Testis (tissue), 3 donors: Measurements from ENCODE around the gene EPHA6. TPM values are rescaled to one million over a fixed set of nuclear protein-coding genes. Genes with fewer than 3 reads are reported as not detected.

Experiments used
- DNase-seq: peaks from one replicate; pipeline ENCODE4 v3.0.0-alpha.2; 2019
- H3K27ac ChIP-seq, 2 donors: fragments of 200-600 bp; sonication (generic); one replicate each; pipeline ENCODE4 v1.5.1; 2019
- H3K27me3 ChIP-seq: fragments of 200-600 bp; sonication (generic); one replicate; pipeline ENCODE4 v1.5.1; 2019
- H3K36me3 ChIP-seq: fragments of 200-600 bp; sonication (generic); one replicate; pipeline ENCODE4 v1.5.1; 2017; ENCODE audit warnings: low read depth; ENCODE audit errors: missing control alignments
- H3K4me1 ChIP-seq: fragments of 200-600 bp; sonication (generic); one replicate; pipeline ENCODE4 v1.5.1; 2019
- H3K4me3 ChIP-seq, 2 donors: fragments of 200-600 bp; sonication (generic); one replicate each; pipeline ENCODE4 v1.5.1; 2017 to 2019
- H3K9me3 ChIP-seq: fragments of 200-600 bp; sonication (generic); one replicate; pipeline ENCODE4 v1.5.1; 2017
- CTCF ChIP-seq, 3 experiments: fragments of 450-650 bp in 2 of 3; fragments of 200-600 bp in 1 of 3; sonication (generic) in 1 of 3; IDR thresholded peaks; one replicate each; pipeline ENCODE4 v1.5.1; 2016 to 2019; ENCODE audit warnings: antibody characterized with exemption in 3 of 3, mild to moderate bottlenecking in 2 of 3, moderate library complexity in 1 of 3
- POLR2A ChIP-seq: fragments of 450-650 bp; IDR thresholded peaks from one replicate; pipeline ENCODE4 v1.6.1; 2017; ENCODE audit warnings: antibody characterized with exemption, mild to moderate bottlenecking, moderate library complexity
- WGBS, 2 donors: methylation state at CpG; one replicate each; pipeline ENCODE4 v1.1.5; 2018; 5-methylcytosine and 5-hydroxymethylcytosine counted together
- intact Hi-C: fragments of 100-400 bp; cut with DNase I; formaldehyde crosslinking; loops from one replicate; pipeline ENCODE4 v1.15.1; 2023; ENCODE audit warnings: low total_unique reads
- polyA plus RNA-seq: library from polyadenylated mRNA; stranded (reverse); fragments of 350-450 nt; fragmentation: Illumina TruSeq; extraction: RNeasy Lipid Tissue Mini Kit (QIAGEN cat#74804); gene quantifications from one replicate; pipeline ENCODE4 v1.2.3, GENCODE V29; 2014; ENCODE audit warnings: low read depth, low replicate concordance; ENCODE audit not compliant: insufficient read depth
- total RNA-seq, 2 donors: library from RNA; depleted of rRNA; stranded (reverse); fragments of >200 nt; gene quantifications; one replicate each; pipeline ENCODE4 v1.2.3, GENCODE V29; 2016

EPHA6 gene
- total and polyA plus RNA-seq, 3 donors from 2014 or later: 9.8 to 33.0 (median 21.2) TPM

GRCh38 chr3:97197083-97197482 lies 382.7 kb downstream of the EPHA6 start:
- Histone ChIP-seq H3K9me3 (no peaks in the 10 kb centered on the region), H3K4me3 (no peak overlapping the region), H3K27me3 (no peaks in the 10 kb centered on the region), H3K36me3 (no peaks in the 10 kb centered on the region), H3K4me1 (no peaks in the 10 kb centered on the region), H3K27ac (no peak overlapping the region)
- DNase-seq: no peak
- 77% methylated on average over 4 of the region's 4 CpGs for WGBS, 2 donors
- no peak for TF ChIP-seq CTCF (IDR thresholded peaks at IDR 0.05)
- no peak for TF ChIP-seq POLR2A
- intact Hi-C loops: no loop called here

GRCh38 chr3:97197830-97198229 lies 383.4 kb downstream of the EPHA6 start:
- no peaks in the 10 kb centered on the region for H3K9me3 ChIP-seq
- no peaks in the 10 kb centered on the region for H3K27me3 ChIP-seq
- WGBS, 2 donors: 82% methylated on average over 1 of the region's 1 CpG
- no peak for DNase-seq
- no peak overlapping the region for H3K27ac ChIP-seq
- TF ChIP-seq POLR2A: no peak
- TF ChIP-seq CTCF (IDR thresholded peaks at IDR 0.05): no peak
- intact Hi-C loops: no loop called here
- no peaks in the 10 kb centered on the region for H3K36me3 ChIP-seq
- H3K4me1 ChIP-seq: no peaks in the 10 kb centered on the region
- H3K4me3 ChIP-seq: no peak overlapping the region

- H3K4me1 ChIP-seq: no peaks in the 10 kb centered on the region
- no peaks in the 10 kb centered on the region for H3K27me3 ChIP-seq
- H3K4me3 ChIP-seq: no peak overlapping the region
- intact Hi-C loops: no loop called here
- no peak for DNase-seq
- TF ChIP-seq CTCF (IDR thresholded peaks at IDR 0.05): no peak
- TF ChIP-seq POLR2A: no peak
- 88 to 92% methylated on average over 3 of the region's 3 CpGs for WGBS, 2 donors
- H3K27ac ChIP-seq: no peak overlapping the region
- H3K36me3 ChIP-seq: no peaks in the 10 kb centered on the region
- no peaks in the 10 kb centered on the region for H3K9me3 ChIP-seq
These were observed 386.0 kb downstream of the EPHA6 start for GRCh38 chr3:97200387-97200786.

GRCh38 chr3:97201814-97202213 lies 387.4 kb downstream of the EPHA6 start:
- no peak overlapping the region for H3K27ac ChIP-seq
- no peaks in the 10 kb centered on the region for H3K27me3 ChIP-seq
- H3K4me3 ChIP-seq: no peak overlapping the region
- no peaks in the 10 kb centered on the region for H3K4me1 ChIP-seq
- no peak for TF ChIP-seq CTCF (IDR thresholded peaks at IDR 0.05)
- TF ChIP-seq POLR2A: no peak
- no peak for DNase-seq
- intact Hi-C loops: no loop called here
- no peaks in the 10 kb centered on the region for H3K36me3 ChIP-seq
- 76 to 80% methylated on average over 2 of the region's 2 CpGs for WGBS, 2 donors
- no peaks in the 10 kb centered on the region for H3K9me3 ChIP-seq

GRCh38 chr3:97228966-97229365 lies 414.6 kb downstream of the EPHA6 start:
- Histone ChIP-seq H3K4me1 (no peaks in the 10 kb centered on the region), H3K27ac (no peak overlapping the region), H3K27me3 (no peaks in the 10 kb centered on the region), H3K4me3 (no peak overlapping the region), H3K36me3 (no peaks in the 10 kb centered on the region), H3K9me3 (no peaks in the 10 kb centered on the region)
- no peak for DNase-seq
- TF ChIP-seq CTCF (IDR thresholded peaks at IDR 0.05): no peak
- no peak for TF ChIP-seq POLR2A
- 94 to 95% methylated on average over 1 of the region's 1 CpG for WGBS, 2 donors
- intact Hi-C loops: no loop called here
